HG02763 (cell line): ENCODE measurements around the gene MCM5.
"Not testable (repeated sequence)": the region's sequence is repeated elsewhere in the genome, so short reads cannot be mapped to it uniquely, and the experiment has no call there.

ENCODE experiments used
- ATAC-seq: cut with Tn5 transposase; IDR thresholded peaks from one replicate; pipeline ENCODE4 v1.9.1; 2021; ENCODE audit warnings: mild to moderate bottlenecking, moderate library complexity; ENCODE audit not compliant: unreplicated experiment

Gene MCM5

DNA sequence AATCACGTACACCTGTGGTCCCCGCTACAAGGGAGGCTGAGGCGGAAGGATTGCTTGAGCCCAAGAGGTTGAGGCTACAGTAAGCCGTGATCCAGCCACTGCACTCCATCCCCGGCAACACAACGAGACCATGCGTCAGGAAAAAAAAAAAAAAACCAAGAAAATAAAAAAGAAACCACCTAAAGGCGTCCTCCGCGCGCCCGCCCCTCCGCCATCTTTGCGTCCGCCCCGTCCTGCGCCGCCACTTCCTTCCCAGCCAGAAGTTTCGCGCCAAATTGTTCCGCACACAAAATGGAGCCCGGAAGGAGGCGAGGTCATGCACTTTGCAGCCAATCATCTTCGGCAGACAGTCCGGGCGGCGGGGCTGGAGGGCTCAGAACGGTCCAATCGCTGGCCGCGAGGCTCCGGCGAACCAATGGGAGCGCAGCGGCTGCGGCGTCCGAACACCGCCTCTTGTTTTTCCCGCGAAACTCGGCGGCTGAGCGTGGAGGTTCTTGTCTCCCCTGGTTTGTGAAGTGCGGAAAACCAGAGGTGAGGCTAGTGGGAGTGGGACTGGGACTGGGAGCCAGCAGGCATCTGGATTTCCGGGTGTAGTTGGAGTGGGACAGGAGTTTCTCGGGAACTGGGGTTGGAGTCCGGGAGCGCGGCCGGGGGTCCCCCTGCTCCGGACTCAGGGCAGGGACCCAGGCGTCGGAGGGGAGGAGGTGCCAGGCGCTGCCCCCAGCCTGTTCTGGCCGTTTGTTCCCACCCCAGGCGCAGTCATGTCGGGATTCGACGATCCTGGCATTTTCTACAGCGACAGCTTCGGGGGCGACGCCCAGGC is at the start of gene MCM5:
TSS of gene MCM5 (plus strand) at position 463 of the 823 bp plus-strand sequence. CDS start at position 762, 299 bp downstream.
- peak; percentile 95 for ATAC-seq

- ATAC-seq, result peak; percentile 71
These were observed 49.1 kb upstream of the MCM5 start for GRCh38 chr22:35350539-35351503.

DNA sequence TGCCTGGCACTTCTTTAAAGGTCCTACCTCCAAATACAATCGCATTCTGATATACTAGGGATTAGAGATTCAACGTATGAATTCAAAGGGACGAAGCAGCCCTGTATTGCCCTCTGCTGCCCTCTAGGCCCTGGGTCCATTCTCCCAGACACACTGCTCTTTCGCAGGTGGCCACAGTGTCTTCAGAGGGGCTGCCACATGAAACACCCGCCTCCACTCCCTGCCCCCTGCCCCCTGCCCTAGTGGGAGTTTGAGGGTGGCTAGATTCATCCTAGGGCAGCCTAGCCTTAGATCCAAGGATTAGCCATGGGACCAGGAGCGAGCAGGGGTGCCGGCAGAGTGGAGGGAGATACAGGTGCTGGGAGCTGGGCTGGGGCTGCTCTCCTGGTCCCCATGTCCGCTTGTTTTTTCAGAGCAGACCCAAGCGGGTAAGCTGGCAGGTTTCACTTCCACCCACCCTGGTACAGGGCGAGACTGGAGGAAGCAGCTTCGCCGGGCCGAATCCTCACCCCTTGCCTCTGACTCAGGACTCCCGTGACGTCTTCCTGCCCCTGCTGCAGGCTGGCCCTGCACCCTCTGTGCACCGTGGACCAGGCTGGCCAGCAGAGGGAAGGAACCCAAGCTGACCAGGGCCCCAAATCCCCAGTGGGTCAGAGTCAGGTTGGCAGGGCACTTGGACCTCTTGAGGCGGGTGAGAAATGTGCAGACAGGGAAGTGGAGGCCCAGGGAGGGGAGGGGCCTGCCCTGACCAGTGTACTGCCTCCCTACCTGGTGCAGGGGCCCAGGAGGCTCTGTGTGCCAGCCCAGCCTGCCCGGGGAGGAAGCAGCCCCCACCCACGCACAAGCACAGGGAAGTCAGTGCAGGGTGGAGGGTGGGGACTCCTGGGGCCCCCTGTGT is 47.5 kb upstream of the MCM5 start:
- ATAC-seq, result no peak

GRCh38 chr22:35353318-35353717 is 46.6 kb upstream of the MCM5 start:
- no peak for ATAC-seq

GRCh38 chr22:35354068-35354467 is 45.9 kb upstream of the MCM5 start:
- ATAC-seq, result no peak

GRCh38 chr22:35357883-35358621 is 41.9 kb upstream of the MCM5 start:
- ATAC-seq, result no peak

- ATAC-seq, result no peak
These were observed 40.4 kb upstream of the MCM5 start for GRCh38 chr22:35359380-35360065.

DNA sequence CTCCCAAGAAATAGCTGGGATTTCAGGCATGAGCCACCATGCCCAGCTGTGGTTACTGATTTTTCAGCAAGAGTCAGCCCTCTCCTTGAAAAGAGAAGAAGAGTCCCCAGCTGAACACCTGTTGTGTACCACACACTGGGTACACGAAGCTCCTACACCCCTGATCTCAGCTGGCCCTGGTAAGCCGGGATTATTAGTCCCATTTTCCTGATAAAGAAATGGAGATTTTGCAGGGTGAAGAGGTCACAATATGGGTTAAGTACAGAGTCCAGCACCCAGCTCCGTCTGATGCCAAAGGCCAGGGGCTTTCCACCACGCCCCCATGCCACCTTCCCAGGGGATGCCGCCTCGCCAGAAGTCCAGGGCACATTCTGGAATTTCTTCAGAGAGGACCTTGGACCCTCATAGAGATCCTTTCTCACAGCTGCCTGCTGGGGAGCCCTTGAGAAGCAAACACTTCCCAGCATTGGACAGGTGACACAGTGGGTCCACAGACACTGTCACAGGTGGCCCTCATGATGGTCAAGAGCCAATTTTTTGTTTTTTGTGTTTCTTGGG is 38.9 kb upstream of the MCM5 start:
- ATAC-seq, result no peak

DNA sequence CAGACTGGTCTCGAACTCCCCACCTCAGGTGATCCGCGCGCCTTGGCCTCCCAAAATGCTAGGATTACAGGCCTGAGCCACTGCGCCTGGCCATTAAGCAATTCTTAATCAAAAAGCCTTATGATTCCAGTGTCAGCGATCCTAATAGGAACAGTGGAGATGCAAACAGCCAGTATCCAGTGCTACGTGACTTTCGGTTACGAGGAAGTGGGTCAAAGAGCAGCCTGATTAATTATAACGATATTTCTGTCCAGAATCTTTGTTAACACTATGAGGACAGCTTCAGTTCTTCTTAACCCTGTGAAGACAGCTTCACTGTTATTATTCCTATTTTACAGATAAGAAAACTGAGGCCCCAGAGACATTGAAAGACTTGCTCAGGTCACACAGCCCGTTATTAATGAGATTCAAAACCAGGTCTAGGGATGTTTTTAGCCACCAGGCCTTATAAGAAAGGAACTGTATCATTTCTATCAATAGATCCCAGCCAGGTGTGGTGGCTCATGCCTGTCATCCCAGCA is 36.3 kb upstream of the MCM5 start:
- ATAC-seq, result no peak

DNA sequence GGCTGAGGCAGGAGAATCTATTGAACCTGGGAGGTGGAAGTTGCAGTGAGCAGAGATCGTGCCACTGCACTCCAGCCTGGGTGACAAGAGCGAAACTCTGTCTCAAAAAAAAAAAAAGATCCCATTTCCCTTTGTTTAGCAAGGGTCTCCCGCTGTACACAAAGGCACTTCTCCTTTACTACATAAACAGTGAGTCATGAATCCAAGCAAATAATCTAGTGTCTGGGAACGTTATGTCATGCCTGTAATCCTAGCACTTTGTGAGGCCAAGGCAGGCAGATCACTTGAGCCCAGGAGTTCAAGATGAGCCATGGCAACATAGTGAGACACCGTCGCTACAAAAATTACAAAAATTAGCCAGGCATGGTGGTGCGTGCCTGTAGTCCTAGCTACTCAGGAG is 35.7 kb upstream of the MCM5 start:
- not testable (repeated sequence) for ATAC-seq

DNA sequence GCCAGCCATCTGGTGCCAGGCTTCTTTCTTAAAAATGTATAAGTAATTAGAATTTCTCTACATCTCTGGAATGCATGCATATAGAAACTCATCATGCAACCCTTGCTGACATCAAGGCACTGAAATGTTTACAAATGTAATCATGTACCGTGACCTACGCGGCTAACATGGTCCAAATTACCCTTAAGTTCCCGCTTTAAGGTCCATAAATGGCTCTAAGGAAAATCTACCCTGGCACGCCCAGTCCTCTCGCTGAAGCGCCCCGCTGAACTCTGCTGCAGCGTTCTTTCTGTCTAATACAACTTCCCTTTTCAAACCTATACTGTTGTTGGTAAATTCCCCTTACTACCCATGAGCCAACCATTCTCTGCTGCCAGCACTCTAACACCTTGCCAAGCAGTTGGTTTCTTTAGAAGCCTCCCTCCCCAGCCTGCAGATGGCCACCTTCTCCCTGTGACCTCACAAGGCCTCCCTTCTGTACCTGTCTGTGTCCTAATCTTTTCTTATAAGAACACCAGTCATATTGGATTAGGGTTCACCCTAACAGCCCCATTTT is 32.5 kb upstream of the MCM5 start:
- no peak for ATAC-seq

DNA sequence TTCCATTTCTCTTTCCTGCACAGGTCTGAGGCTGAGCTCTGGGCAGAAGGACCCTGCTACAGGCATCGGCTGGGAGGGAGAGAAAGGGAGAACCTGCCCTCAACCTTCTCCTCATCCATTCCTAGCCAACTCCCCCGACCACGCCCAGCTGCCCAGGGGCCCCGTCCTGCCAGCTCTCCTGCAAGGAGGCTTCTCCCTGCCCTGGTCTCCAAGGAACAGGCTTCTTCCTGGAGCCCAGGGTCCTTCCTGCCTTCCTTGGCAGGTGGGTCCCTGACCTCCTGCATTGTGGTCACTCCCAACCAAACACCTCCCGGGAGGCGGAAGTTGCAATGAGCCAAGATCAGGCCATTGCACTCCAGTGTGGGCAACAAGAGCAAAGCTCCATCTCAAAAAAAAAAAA is 31.6 kb upstream of the MCM5 start:
- no peak for ATAC-seq

- no peak for ATAC-seq
These were observed 29.9 kb upstream of the MCM5 start for GRCh38 chr22:35369996-35370395.

GRCh38 chr22:35373781-35374180 is 26.2 kb upstream of the MCM5 start:
- no peak for ATAC-seq

DNA sequence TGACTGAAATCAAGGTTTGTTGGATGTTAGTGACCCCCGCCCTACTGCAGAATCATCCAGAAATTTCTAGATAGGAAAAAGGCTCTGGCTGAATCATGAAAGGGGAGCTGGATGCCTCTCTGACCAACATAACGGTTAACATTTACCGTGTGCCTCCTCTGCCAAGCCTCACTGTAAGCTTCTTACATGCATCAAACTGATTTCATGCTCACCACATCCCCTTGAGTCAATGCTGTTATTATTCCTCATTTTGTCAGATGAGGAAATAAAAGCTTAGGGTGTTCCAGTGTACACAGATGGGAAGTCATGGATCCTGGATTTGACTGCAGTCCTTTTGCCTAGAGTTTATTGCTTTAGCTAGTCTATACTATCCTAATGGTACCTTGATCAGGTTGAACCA is 24.9 kb upstream of the MCM5 start:
- ATAC-seq, result no peak

GRCh38 chr22:35375526-35375925 is 24.4 kb upstream of the MCM5 start:
- ATAC-seq, result no peak

GRCh38 chr22:35376728-35377472 is 23.0 kb upstream of the MCM5 start:
- peak; percentile 58 for ATAC-seq

DNA sequence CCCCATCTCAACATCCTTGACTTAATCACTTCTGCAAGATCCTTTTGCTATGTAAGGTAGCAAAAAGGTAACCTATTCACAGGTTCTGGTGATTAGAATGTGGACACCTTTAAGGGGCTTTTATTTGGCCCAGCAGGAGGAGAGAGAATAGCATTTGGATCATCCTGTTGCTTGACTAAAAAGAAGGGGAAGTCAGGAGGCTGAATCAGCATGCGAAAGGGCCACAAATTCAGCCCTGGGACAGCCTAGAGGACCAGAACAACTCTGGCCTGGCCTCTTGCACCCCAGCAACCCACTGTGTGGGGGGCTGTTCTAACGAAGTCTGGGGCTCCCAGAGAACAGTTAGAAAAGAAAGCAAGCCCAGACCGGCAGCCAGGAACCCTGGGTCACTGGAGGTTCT is 22.2 kb upstream of the MCM5 start:
- no peak for ATAC-seq
